NCI-H446 treated with DMSO at 0.1 percent for 48 hours (cell line): Measurements from ENCODE around the gene ZBTB45.
A peak's percentile ranks its signal among the peaks of the same experiment; 100 is the strongest.
"Not testable (repeated sequence)": the region's sequence is repeated elsewhere in the genome, so short reads cannot be mapped to it uniquely, and the experiment has no call there.

ENCODE experiments used
- DNase-seq: peaks from one replicate; lab custom pipeline; 2025; lab: John Stamatoyannopoulos, UW

ZBTB45 gene

GRCh38 chr19:58510084-58510862 is 9.3 kb downstream of the ZBTB45 start:
- DNase-seq: no peak

- DNase-seq: no peak
Measured at GRCh38 chr19:58509731-58510083, 9.9 kb downstream of the ZBTB45 start.

- not testable (repeated sequence) for DNase-seq
Measured at GRCh38 chr19:58507602-58508223, 11.9 kb downstream of the ZBTB45 start.

GRCh38 chr19:58500242-58500641 is 19.4 kb downstream of the ZBTB45 start:
- DNase-seq: no peak

- DNase-seq: peak; percentile 98
Measured at GRCh38 chr19:58499021-58499927, 20.3 kb downstream of the ZBTB45 start.

GRCh38 chr19:58498316-58499020 is 21.1 kb downstream of the ZBTB45 start:
- no peak for DNase-seq

GRCh38 chr19:58497634-58498170 is 21.9 kb downstream of the ZBTB45 start:
- no peak for DNase-seq

GRCh38 chr19:58492265-58492664 is 27.3 kb downstream of the ZBTB45 start:
- DNase-seq: no peak

- DNase-seq: no peak
Measured at GRCh38 chr19:58491393-58491792, 28.2 kb downstream of the ZBTB45 start.

- not testable (repeated sequence) for DNase-seq
Measured at GRCh38 chr19:58484349-58484748, 35.3 kb downstream of the ZBTB45 start.

GRCh38 chr19:58483776-58484175 is 35.8 kb downstream of the ZBTB45 start:
- DNase-seq: no peak

GRCh38 chr19:58482372-58482771 is 37.2 kb downstream of the ZBTB45 start:
- DNase-seq: no peak

GRCh38 chr19:58480831-58481230 is 38.8 kb downstream of the ZBTB45 start:
- DNase-seq: no peak

- DNase-seq: no peak
Measured at GRCh38 chr19:58480481-58480830, 39.2 kb downstream of the ZBTB45 start.

- no peak for DNase-seq
Measured at GRCh38 chr19:58479736-58480480, 39.7 kb downstream of the ZBTB45 start.

- no peak for DNase-seq
Measured at GRCh38 chr19:58479303-58479702, 40.3 kb downstream of the ZBTB45 start.

- no peak for DNase-seq
Measured at GRCh38 chr19:58477871-58478270, 41.7 kb downstream of the ZBTB45 start.

GRCh38 chr19:58477130-58477529 is 42.5 kb downstream of the ZBTB45 start:
- DNase-seq: no peak

- no peak for DNase-seq
Measured at GRCh38 chr19:58476498-58477015, 43.1 kb downstream of the ZBTB45 start.

GRCh38 chr19:58475714-58476497 is 43.7 kb downstream of the ZBTB45 start, which contains the start of gene ZNF446:
TSS of gene ZNF446 (plus strand) at chr19:58476352. CDS start at chr19:58477219, 867 bp downstream.
- peak; percentile 94 for DNase-seq
